ENCODE measurements around the gene COPA. TPM values are rescaled to one million over a fixed set of nuclear protein-coding genes. Genes with fewer than 3 reads are reported as not detected.
A peak's percentile ranks its signal among the peaks of the same experiment; 100 is the strongest.

Gene COPA
- total and polyA plus RNA-seq, 10 of the 15 experiments (the other 5 are each of a cell fraction or from before 2014, with no cell fraction given): 53.7 to 180 (median 123) TPM

DNA sequence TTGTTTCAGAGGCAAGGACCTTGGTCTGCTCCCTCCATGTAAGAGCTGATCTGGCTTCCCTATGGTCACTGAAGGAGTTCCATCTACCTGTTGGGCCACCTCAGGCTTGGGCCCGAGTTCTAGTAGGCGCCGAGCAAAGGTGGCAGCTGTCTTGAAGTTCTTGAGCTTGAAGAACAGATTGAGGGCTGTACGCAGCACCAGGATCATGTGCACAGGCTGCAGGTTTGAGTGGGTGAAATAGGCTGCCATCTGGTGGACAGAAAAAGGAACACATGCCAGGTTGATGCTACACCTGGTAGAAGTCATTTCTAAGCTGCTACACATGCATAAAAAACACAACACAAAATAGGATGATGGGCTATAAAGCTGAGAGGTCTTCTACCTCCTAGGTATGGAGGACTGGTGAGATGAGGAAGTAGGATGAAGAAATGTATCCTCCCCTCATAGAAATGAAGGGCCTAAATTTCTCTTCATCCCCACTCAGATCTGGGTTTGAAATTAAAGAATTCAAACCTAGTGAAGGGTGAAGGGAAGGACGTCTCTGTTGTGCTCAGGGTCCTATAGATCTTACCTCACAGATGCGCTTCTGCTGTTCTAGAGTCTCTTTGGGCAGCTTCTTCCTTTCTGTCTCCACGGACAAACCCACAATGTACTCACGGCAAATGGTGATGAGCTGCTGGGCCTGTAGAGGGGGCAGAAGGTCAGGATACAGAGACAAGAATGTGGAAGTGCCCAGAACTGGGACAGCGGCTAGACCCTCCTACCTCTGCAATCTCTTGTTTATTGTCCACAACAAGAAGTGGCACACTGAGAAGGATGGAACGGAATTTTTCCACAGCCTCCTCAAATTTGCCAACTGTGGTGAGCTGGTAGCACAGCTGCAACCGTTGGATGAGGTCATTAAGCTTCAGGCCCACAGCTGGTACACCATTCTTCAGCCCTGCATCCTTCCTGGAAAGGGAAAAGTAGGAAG lies 51.5 kb downstream of the COPA start:
- POLR2A ChIA-PET: interaction anchor here (0.8 to 1.2 kb wide), 6 partner anchors 17 to 190 kb away, joined by 3 to 6 read pairs (median 4); partner anchors contain the start of gene DCAF8
- in situ Hi-C loops (cut with MboI): loop anchor here (5.0 kb wide), 2 partner anchors 99 to 194 kb away; partner anchors contain the start of genes CASQ1 and IGSF8
- TF ChIP-seq, protein P1, sequence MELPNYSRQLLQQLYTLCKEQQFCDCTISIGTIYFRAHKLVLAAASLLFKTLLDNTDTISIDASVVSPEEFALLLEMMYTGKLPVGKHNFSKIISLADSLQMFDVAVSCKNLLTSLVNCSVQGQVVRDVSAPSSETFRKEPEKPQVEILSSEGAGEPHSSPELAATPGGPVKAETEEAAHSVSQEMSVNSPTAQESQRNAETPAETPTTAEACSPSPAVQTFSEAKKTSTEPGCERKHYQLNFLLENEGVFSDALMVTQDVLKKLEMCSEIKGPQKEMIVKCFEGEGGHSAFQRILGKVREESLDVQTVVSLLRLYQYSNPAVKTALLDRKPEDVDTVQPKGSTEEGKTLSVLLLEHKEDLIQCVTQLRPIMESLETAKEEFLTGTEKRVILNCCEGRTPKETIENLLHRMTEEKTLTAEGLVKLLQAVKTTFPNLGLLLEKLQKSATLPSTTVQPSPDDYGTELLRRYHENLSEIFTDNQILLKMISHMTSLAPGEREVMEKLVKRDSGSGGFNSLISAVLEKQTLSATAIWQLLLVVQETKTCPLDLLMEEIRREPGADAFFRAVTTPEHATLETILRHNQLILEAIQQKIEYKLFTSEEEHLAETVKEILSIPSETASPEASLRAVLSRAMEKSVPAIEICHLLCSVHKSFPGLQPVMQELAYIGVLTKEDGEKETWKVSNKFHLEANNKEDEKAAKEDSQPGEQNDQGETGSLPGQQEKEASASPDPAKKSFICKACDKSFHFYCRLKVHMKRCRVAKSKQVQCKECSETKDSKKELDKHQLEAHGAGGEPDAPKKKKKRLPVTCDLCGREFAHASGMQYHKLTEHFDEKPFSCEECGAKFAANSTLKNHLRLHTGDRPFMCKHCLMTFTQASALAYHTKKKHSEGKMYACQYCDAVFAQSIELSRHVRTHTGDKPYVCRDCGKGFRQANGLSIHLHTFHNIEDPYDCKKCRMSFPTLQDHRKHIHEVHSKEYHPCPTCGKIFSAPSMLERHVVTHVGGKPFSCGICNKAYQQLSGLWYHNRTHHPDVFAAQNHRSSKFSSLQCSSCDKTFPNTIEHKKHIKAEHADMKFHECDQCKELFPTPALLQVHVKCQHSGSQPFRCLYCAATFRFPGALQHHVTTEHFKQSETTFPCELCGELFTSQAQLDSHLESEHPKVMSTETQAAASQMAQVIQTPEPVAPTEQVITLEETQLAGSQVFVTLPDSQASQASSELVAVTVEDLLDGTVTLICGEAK (IDR thresholded peaks at IDR 0.05; ENCODE audit: borderline replicate concordance): no peak
- no peak for TF ChIP-seq NFIC (IDR thresholded peaks at IDR 0.05; ENCODE audit: low read depth, low read length)
- TF ChIP-seq EZH2 (IDR thresholded peaks at IDR 0.05; ENCODE audit: borderline replicate concordance, control insufficient read depth, low read depth, low read length): no peak
- TF ChIP-seq SMC3 (IDR thresholded peaks at IDR 0.05; ENCODE audit: borderline replicate concordance, low read length): peak; percentile 88
- TF ChIP-seq EGR1 (IDR thresholded peaks at IDR 0.05; ENCODE audit: borderline replicate concordance in 1 of 2, low read depth in 2 of 2, low read length in 2 of 2): no peak
- TF ChIP-seq HDGF (IDR thresholded peaks at IDR 0.05): no peak
- no peak for TF ChIP-seq NR2F1 (conservative IDR thresholded peaks at IDR 0.05)
- no peak for TF ChIP-seq HDAC2 (IDR thresholded peaks at IDR 0.05)
- TF ChIP-seq POLR2AphosphoS2 (IDR thresholded peaks at IDR 0.05; ENCODE audit: low read depth, low read length): no peak
- TF ChIP-seq TBL1XR1 (IDR thresholded peaks at IDR 0.05; ENCODE audit: low read depth, low read length): no peak
- no peak for TF ChIP-seq MEF2A (IDR thresholded peaks at IDR 0.05; ENCODE audit: insufficient read depth, low read depth, low read length)
- TF ChIP-seq, protein P2, sequence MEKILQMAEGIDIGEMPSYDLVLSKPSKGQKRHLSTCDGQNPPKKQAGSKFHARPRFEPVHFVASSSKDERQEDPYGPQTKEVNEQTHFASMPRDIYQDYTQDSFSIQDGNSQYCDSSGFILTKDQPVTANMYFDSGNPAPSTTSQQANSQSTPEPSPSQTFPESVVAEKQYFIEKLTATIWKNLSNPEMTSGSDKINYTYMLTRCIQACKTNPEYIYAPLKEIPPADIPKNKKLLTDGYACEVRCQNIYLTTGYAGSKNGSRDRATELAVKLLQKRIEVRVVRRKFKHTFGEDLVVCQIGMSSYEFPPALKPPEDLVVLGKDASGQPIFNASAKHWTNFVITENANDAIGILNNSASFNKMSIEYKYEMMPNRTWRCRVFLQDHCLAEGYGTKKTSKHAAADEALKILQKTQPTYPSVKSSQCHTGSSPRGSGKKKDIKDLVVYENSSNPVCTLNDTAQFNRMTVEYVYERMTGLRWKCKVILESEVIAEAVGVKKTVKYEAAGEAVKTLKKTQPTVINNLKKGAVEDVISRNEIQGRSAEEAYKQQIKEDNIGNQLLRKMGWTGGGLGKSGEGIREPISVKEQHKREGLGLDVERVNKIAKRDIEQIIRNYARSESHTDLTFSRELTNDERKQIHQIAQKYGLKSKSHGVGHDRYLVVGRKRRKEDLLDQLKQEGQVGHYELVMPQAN (conservative IDR thresholded peaks at IDR 0.05): no peak

More for the DNA sequence above, 51.5 kb downstream of the COPA start:
- CTCF ChIA-PET: interaction anchor here (0.6 to 10.7 kb wide), 73 partner anchors 8 to 752 kb away, joined by 3 to 231 read pairs (median 5); partner anchors contain the start of genes CASQ1, COPA, DCAF8 and KCNJ9
- whole genome bisulfite sequencing (ENCODE audit: insufficient coverage, insufficient replicate concordance, low lambda C conversion rate, missing lambda C conversion rate): 41% methylated on average over 11 of the region's 11 CpGs
- H3K4me2 ChIP-seq (ENCODE audit: control insufficient read depth, insufficient read depth): no peak overlapping the region
- no peak overlapping the region for H3K27ac ChIP-seq (ENCODE audit: control insufficient read depth, insufficient read depth)
- no peaks in the 10 kb centered on the region for H3K4me1 ChIP-seq (ENCODE audit: control insufficient read depth, insufficient read depth, low read length)
- DNase-seq (ENCODE audit: low read depth, low spot score) (peak; percentile 45), ATAC-seq (peak; percentile 99), FAIRE-seq (peak; percentile 99)
- H3K79me2 ChIP-seq (ENCODE audit: control insufficient read depth, insufficient read depth, low read length): no peaks in the 10 kb centered on the region
- H3K9me3 ChIP-seq (replicated peaks; ENCODE audit: control insufficient read depth, insufficient read depth, low read length): no peaks in the 10 kb centered on the region
- H3K27me3 ChIP-seq (replicated peaks in 1 of 2; ENCODE audit: control insufficient read depth in 2 of 2, insufficient read depth in 2 of 2, low read length in 1 of 2): no peaks in the 10 kb centered on the region
- no peak overlapping the region for H2AFZ ChIP-seq (ENCODE audit: control insufficient read depth, low read depth, low read length)
- RAD21 ChIA-PET (ENCODE audit: unreplicated experiment): interaction anchor here (0.6 to 5.5 kb wide), 34 partner anchors 10 to 317 kb away, joined by 3 to 105 read pairs (median 5); partner anchors contain the start of genes CASQ1, DCAF8, IGSF8 and PEA15
- SMC1A ChIA-PET (ENCODE audit: uncharacterized antibody, unreplicated experiment): interaction anchor here (0.6 to 5.0 kb wide), 56 partner anchors 9 to 252 kb away, joined by 3 to 98 read pairs (median 5); partner anchors contain the start of genes CASQ1 and IGSF8
- H3K4me3 ChIP-seq: no peak overlapping the region
- BruUV-seq (replicated peaks): no TSS peak
- H3K36me3 ChIP-seq (ENCODE audit: control insufficient read depth in 2 of 2, insufficient read depth in 2 of 2, low read length in 1 of 2): peaks cover 34 to 40% of the 10 kb centered on the region in 2 experiments
- no peak overlapping the region for H3K9ac ChIP-seq (ENCODE audit: control insufficient read depth, insufficient read depth, low read length)
- H4K20me1 ChIP-seq (ENCODE audit: control insufficient read depth, insufficient read depth): no peaks in the 10 kb centered on the region
- intact Hi-C loops (cut with micrococcal nuclease; ENCODE audit: unreplicated experiment): loop anchor here (1.0 to 5.0 kb wide), 4 partner anchors 39 to 190 kb away; no protein-coding TSS in a partner anchor

Data from GM12878 (cell line).